Activated T-helper 1 cell treated with anti-CD3 and anti-CD28 coated beads, Interleukin-12 subunit alpha, Interleukin-12 subunit beta, Interleukin-2, Interleukin-4 antibody, amounts not matched to agents 30 ng/mL and 10 ng/mL and 1 ng/mL, durations not matched to agents 14 hours and 24 hours and 36 hours (primary cell): Measurements from ENCODE around the gene COMMD1. TPM values are rescaled to one million over a fixed set of nuclear protein-coding genes. Genes with fewer than 3 reads are reported as not detected.
"Not testable (repeated sequence)": the region's sequence is repeated elsewhere in the genome, so short reads cannot be mapped to it uniquely, and the experiment has no call there.

Source experiments
- DNase-seq: peaks from one replicate; pipeline ENCODE4 v3.0.0; 2021; ENCODE audit warnings: low spot score
- H3K27ac Mint-ChIP-seq: one replicate; pipeline ENCODE4 v1.8.0; 2021; ENCODE audit warnings: mild to moderate bottlenecking, mixed read lengths
- H3K27me3 Mint-ChIP-seq: one replicate; pipeline ENCODE4 v1.8.0; 2022; ENCODE audit warnings: mild to moderate bottlenecking, moderate library complexity, mixed read lengths; ENCODE audit not compliant: insufficient read depth
- H3K36me3 Mint-ChIP-seq: one replicate; pipeline ENCODE4 v1.8.0; 2021; ENCODE audit warnings: low read depth, mixed read lengths
- H3K4me1 Mint-ChIP-seq: one replicate; pipeline ENCODE4 v1.8.0; 2021; ENCODE audit warnings: low read depth, mixed read lengths
- H3K4me3 Mint-ChIP-seq: one replicate; pipeline ENCODE4 v1.8.0; 2021; ENCODE audit warnings: mild to moderate bottlenecking, moderate library complexity, mixed read lengths
- H3K9me3 Mint-ChIP-seq: one replicate; pipeline ENCODE4 v1.8.0; 2021; ENCODE audit warnings: mixed read lengths
- intact Hi-C: fragments of 100-400 bp; cut with micrococcal nuclease; formaldehyde crosslinking; loops from one replicate; pipeline ENCODE4 v1.15.1; 2024
- total RNA-seq: library from RNA; stranded (reverse); gene quantifications from 2 replicates; pipeline ENCODE4 v1.2.3, GENCODE V29; 2022

Gene COMMD1
- total RNA-seq, 1 donor from 2014 or later: 25.4 TPM

DNA sequence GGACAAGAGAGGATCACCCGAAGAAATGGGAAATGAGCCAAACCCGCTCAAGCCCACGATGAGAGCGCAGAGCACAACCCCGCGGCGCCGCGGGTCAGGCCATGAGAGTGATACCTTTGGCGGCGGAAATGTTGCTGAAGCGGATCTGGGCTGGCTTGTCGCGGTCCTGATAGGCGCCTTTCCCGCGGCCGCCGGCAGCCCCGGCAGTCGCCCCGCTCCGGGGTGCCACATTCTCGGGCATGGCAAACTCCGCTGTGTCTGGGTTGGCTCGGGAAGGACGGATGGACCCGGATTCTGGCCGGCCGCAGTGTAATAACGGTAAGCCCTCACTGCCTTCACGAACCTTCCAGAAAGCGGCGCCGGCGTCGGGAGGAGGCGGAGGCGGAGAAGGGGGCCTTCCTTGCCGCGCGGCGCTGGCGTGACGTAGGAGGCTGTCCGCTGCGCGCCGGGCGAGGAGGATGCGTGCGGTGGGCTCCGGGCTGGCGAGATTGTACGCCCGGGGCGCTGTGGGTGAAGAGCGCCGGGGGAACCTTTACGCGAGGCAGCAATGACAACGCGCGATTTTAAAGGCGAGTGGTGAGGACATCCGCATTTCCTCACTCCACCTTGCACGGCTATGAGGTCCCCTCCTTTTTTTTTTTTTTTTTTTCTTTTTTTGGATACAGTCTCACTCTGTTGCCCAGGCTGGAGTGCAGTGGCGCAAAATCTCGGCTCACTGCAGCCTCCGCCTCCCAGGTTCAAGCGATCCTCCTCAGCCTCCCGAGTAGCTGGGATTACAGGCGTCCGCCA lies 17.0 kb upstream of the COMMD1 start, which contains the start of gene CCT4:
CCT4 (minus strand) TSS at position 390 of the 789 bp plus-strand sequence; CDS start at position 241, 149 bp downstream.
- Mint-ChIP-seq H3K27me3 (no peaks in the 10 kb centered on the region), H3K4me1 (peaks cover 23% of the 10 kb centered on the region), H3K27ac (peak within 1 kb of the TSS; percentile 97), H3K4me3 (peak within 1 kb of the TSS; percentile 95), H3K36me3 (peaks cover 23% of the 10 kb centered on the region), H3K9me3 (no peaks in the 10 kb centered on the region)
- peak; percentile 86 for DNase-seq
- intact Hi-C loops: loop anchor here (1.0 to 10.0 kb wide), 12 partner anchors 17 to 1956 kb away; partner anchors contain the start of genes COMMD1, EHBP1, FAM161A and MDH1

DNA sequence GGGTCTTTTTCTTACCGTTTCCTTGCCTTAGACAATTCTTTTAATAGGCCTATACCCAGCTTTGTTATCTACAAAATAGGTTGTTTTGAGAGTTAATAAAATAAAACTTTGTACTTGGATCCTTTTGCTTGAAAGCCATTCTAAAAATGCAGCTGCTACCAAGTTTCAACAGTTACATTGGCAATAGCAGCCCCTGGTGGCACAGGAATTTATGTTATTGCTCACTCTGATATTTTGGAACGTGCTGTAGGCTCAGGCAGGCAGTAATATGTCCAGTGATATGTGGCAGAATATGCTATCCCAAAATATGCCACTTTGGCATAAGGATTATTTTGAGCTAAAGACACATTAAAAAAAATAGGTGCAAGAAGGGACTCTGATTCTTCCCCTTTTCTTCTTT lies 6.7 kb upstream of the COMMD1 start:
- Mint-ChIP-seq H3K4me1 (no peaks in the 10 kb centered on the region), H3K36me3 (no peaks in the 10 kb centered on the region), H3K27me3 (peaks cover 2% of the 10 kb centered on the region), H3K4me3 (no peak overlapping the region), H3K27ac (no peak overlapping the region), H3K9me3 (no peaks in the 10 kb centered on the region)
- no peak for DNase-seq
- intact Hi-C loops: no loop called here

DNA sequence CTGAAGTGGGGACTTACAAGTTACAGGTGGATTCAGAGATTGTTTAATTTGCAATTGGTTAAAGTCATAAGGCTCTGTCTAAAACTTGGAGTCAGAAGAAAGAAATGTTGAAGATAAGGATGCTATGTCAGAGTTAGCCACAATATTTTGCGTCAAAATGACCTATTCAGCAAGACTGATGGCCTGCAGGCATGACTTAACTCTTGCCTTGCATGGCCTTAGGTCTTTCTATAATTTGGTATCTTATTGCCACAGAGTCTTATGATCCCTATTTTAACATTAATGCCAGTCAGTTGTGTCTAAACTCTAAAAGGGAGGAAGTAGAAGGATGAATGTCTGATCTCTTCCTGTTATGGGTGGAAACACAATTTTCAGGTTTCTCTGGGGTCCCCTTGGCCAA lies 5.2 kb upstream of the COMMD1 start:
- no peak for DNase-seq
- Mint-ChIP-seq H3K4me1 (peaks cover 7% of the 10 kb centered on the region), H3K27ac (no peak overlapping the region), H3K27me3 (peaks cover 2% of the 10 kb centered on the region), H3K9me3 (no peaks in the 10 kb centered on the region), H3K4me3 (no peak overlapping the region), H3K36me3 (no peaks in the 10 kb centered on the region)
- intact Hi-C loops: no loop called here

DNA sequence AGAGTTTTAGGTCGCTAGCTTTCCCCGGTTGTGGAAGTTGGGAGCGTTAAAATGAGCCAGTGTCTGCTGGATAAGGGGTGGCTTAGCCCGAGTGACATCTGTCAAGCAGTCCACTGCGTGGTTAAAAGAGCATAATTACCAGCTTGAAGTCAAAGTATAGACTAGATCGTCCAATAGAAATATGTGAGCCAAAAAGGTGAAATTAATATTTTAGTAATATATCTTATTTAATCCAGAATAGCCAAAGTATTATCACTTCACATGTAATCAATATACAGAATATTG lies 654 bp downstream of the COMMD1 start:
- Mint-ChIP-seq H3K9me3 (no peaks in the 10 kb centered on the region), H3K4me3 (peak overlapping the region; percentile 97), H3K36me3 (no peaks in the 10 kb centered on the region), H3K27ac (peak overlapping the region; percentile 81), H3K27me3 (no peaks in the 10 kb centered on the region), H3K4me1 (peaks cover 18% of the 10 kb centered on the region)
- intact Hi-C loops: loop anchor here (5.0 kb wide), 3 partner anchors 291 to 801 kb away; partner anchors contain the start of genes B3GNT2 and EHBP1
- no peak for DNase-seq

DNA sequence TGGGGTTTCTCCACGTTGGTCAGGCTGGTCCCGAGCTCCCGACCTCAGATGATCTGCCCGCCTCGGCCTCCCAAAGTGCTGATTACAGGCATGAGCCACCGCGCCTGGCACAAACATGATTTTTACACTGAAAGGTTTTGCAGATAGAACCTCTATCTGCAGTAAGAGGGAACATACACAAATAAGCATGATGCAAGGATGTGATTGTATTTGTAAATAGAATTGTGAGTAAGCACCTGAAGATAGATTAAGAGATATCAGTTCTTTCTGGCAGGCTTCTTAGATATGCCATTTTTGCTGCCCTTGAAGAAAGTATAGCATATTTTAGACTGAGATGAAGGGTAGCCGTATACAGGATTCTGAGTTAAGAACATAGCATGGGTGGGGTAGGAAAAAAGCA lies 3.6 kb downstream of the COMMD1 start:
- H3K36me3 Mint-ChIP-seq: no peaks in the 10 kb centered on the region
- intact Hi-C loops: loop anchor here (5.0 kb wide), 3 partner anchors 288 to 798 kb away; partner anchors contain the start of genes B3GNT2 and EHBP1
- peaks cover 24% of the 10 kb centered on the region for H3K4me1 Mint-ChIP-seq
- no peak overlapping the region for H3K4me3 Mint-ChIP-seq
- no peaks in the 10 kb centered on the region for H3K27me3 Mint-ChIP-seq
- no peak for DNase-seq
- H3K27ac Mint-ChIP-seq: no peak overlapping the region
- H3K9me3 Mint-ChIP-seq: no peaks in the 10 kb centered on the region

DNA sequence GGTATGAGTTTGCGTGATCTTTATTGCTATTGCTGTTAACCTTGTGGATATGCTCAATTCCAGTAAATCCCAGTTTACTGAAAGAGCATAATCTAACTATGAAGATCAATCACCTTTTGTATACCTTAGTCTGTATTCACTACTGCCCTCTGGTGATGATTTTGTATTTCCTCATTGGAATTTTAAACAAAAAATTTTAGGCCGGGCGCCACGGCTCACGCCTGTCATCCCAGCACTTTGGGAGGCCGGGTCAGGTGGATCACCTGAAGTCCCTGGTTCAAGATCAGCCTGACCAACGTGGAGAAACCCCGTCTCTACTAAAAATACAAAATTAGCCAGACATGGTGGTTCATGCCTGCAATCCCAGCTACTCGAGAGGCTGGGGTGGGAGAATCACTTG lies 5.1 kb downstream of the COMMD1 start:
- no peak overlapping the region for H3K4me3 Mint-ChIP-seq
- intact Hi-C loops: no loop called here
- DNase-seq: no peak
- no peak overlapping the region for H3K27ac Mint-ChIP-seq
- H3K9me3 Mint-ChIP-seq: no peaks in the 10 kb centered on the region
- H3K4me1 Mint-ChIP-seq: peaks cover 15% of the 10 kb centered on the region
- H3K27me3 Mint-ChIP-seq: no peaks in the 10 kb centered on the region
- H3K36me3 Mint-ChIP-seq: peaks cover 2% of the 10 kb centered on the region

DNA sequence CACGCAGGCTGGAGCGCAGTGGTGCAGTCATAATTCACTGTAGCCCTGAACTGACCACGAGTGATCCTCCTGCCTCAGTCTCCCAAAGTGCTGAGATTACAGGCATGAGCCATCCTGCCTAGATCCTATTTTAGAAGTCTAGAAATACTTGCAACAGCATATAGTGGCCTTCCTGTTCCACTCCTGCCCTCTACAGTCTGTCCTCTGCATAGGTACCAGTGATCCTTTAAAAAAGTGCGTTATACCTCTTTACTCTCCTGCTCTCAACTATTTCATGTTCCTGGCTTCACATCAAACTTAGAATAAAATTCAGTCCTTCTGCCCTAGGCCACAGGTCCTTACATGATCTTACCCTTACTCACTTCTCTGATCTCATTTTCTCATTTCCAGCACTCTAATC lies 6.0 kb downstream of the COMMD1 start:
- Mint-ChIP-seq H3K9me3 (no peaks in the 10 kb centered on the region), H3K27ac (no peak overlapping the region), H3K4me3 (no peak overlapping the region), H3K36me3 (peaks cover 2% of the 10 kb centered on the region), H3K27me3 (no peaks in the 10 kb centered on the region), H3K4me1 (peaks cover 8% of the 10 kb centered on the region)
- no peak for DNase-seq
- intact Hi-C loops: no loop called here

DNA sequence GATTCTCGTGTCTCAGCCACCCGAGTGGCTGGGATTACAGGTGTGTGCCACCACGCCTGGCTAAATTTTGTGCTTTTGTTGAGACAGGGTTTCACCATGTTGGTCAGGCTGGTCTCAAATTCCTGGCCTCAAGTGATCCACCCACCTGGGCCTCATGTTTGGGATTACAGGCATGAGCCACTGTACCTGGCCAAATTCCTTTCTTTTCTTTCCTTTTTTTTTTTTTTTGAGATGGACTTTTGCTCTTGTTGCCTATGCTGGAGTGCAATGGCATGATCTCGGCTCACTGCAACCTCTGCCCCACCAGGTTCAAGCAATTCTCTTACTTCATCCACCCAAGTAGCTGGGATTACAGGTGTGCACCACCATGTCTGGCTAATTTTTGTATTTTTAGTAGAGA lies 9.3 kb downstream of the COMMD1 start:
- intact Hi-C loops: loop anchor here (5.0 kb wide), 1 partner anchor 83 kb away; no protein-coding TSS in a partner anchor

DNA sequence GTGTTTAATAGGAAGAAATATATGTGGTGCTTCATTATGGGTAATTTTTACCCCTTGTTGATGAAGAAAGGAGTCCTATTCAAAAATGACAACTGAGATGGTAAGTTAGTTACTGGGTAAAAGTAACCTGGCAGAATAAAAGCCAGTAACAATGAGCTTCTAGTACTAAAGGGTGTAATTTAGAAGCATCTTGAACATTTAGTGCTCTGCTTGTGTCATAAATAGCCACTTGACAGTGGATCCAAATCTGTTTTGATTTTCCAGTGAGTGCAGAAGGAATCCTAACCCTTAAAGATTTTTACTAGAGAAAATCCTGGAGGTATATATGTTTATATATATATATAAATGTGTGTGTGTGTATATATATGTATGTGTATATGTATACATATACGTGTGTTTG lies 15.1 kb downstream of the COMMD1 start:
- Mint-ChIP-seq H3K4me3 (no peak overlapping the region), H3K9me3 (no peaks in the 10 kb centered on the region), H3K27ac (no peak overlapping the region), H3K36me3 (peaks cover 2% of the 10 kb centered on the region), H3K4me1 (no peaks in the 10 kb centered on the region), H3K27me3 (no peaks in the 10 kb centered on the region)
- intact Hi-C loops: no loop called here
- DNase-seq: no peak

More for the DNA sequence above, 9.3 kb downstream of the COMMD1 start:
- not testable (repeated sequence) for H3K9me3 Mint-ChIP-seq, DNase-seq, H3K4me3 Mint-ChIP-seq, H3K27me3 Mint-ChIP-seq, H3K4me1 Mint-ChIP-seq, H3K27ac Mint-ChIP-seq, H3K36me3 Mint-ChIP-seq

DNA sequence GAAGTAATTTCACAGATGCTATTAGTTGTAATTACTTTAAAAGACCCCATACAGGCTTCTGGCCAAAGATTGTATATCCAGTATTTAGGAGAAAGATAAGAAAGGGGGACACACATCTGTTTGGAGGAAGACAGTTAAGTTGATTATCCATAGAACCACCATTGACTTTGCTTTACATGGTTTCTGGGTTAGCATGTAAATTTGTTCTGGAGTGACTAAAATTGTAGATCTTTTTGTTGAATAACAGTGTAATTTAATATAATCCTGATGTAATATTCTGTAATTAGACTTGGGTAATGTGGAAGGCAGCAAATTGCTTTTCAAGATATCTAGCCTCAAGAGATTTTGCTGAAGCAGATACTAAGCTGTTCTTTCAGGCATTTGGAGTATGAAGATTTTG lies 17.2 kb downstream of the COMMD1 start:
- Mint-ChIP-seq H3K27me3 (no peaks in the 10 kb centered on the region), H3K4me1 (no peaks in the 10 kb centered on the region), H3K36me3 (peaks cover 2% of the 10 kb centered on the region), H3K4me3 (no peak overlapping the region), H3K27ac (no peak overlapping the region), H3K9me3 (no peaks in the 10 kb centered on the region)
- no peak for DNase-seq
- intact Hi-C loops: no loop called here

DNA sequence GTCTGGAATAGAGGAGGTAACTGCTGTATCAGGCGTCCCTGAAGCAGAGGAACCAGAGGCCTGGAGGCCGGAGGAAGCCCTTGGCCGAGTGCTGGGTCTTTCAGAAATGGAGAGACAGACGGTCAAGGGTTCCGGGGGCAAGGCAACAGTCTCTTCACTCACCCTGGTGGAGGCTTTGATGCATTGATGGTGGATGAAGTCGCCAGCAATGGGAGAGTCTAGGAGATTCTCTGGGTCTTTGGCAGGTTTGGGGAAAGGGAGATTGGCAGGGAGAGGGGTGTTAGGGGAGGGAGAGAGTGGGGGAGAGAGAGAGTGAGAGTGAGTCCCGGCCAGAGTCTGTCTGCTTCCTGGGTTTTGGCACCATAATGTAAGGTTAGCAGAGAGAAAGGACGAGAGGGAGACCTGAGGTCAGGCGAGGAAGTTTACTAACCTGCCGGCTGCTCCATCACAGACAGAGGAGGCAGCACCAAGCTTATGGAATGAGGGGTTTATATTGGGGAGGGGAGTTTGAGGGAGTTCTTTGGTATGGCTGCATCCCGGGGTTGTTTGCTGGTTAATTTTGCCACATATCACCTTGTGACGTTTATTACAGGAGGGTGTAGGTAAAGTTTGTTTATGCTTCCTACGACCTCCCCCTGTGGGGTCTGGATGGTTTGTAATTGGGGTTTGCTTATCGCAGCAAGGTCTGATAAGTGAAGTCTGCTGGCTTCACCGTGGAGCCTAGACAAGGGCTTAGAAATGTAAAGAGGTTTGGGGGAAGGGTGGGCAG lies 19.6 kb downstream of the COMMD1 start:
- H3K4me1 Mint-ChIP-seq: no peaks in the 10 kb centered on the region
- intact Hi-C loops: no loop called here
- DNase-seq: no peak
- no peak overlapping the region for H3K27ac Mint-ChIP-seq
- H3K36me3 Mint-ChIP-seq: peaks cover 2% of the 10 kb centered on the region
- H3K27me3 Mint-ChIP-seq: no peaks in the 10 kb centered on the region
- H3K9me3 Mint-ChIP-seq: no peaks in the 10 kb centered on the region
- H3K4me3 Mint-ChIP-seq: no peak overlapping the region

DNA sequence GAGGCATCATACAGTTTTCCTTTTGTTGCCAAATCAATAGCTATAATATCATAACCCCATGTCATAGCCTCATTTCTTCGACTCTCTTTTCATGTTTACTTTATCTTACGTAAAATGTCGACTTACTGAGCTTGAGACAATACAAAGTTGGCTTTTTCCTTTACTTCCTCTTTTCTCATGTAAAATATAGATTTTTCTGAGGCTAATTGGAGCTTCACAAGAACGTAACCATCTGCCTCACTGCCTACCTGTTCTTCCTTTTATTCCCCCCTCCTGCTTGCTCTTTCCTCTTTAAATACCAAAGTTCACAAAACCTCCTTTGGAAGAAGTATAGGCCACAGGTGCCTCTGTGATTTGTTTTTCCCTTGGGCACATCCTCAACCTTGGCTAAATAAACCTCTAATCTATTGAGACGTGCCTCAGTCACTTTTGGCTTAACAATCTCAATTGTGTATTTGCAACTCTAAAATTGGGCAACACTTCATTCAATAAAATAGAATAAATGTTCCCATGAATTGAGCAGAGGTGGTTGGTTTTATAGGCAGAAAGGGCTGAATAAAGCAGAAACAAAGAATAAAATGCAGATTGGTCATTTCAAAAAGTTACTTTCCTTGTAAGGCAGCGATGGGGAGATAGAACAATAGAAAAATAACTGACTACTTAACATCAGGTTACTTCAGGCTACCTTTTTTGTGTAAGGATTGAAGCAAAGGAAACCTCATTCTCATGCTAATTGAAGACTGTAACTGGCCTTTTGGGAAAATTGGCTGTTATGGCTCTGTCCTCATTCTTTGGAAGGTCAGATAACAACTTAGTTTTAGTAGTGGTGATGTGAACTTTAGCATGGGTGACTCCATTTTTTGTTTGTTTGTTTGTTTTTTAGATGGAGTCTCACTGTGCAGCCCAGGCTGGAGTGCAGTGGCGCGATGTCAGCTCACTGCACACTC lies 21.3 kb downstream of the COMMD1 start:
- Mint-ChIP-seq H3K36me3 (peaks cover 2% of the 10 kb centered on the region), H3K4me3 (no peak overlapping the region), H3K27me3 (no peaks in the 10 kb centered on the region), H3K27ac (no peak overlapping the region), H3K4me1 (no peaks in the 10 kb centered on the region), H3K9me3 (no peaks in the 10 kb centered on the region)
- intact Hi-C loops: no loop called here
- DNase-seq: no peak
